Measurements from ENCODE around the gene ST6GAL2.

DNA sequence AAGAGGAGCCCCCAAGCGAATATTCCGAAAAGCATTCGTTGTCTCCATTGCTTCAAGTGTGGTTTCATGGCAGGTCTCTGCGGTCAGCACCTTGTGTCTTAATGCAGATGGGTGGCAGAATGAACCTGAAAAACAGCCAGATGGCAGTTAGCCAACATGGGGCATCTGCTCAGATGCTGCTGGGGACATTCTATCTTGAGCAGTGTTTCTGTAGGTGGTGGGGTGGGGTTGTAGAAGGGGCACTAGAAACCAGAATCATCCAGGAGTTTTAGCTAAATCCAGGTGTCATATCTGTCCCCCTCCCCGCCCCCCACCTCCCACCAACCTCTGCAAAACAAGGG is 42.1 kb downstream of the ST6GAL2 start:
- TF ChIP-seq, protein P1, sequence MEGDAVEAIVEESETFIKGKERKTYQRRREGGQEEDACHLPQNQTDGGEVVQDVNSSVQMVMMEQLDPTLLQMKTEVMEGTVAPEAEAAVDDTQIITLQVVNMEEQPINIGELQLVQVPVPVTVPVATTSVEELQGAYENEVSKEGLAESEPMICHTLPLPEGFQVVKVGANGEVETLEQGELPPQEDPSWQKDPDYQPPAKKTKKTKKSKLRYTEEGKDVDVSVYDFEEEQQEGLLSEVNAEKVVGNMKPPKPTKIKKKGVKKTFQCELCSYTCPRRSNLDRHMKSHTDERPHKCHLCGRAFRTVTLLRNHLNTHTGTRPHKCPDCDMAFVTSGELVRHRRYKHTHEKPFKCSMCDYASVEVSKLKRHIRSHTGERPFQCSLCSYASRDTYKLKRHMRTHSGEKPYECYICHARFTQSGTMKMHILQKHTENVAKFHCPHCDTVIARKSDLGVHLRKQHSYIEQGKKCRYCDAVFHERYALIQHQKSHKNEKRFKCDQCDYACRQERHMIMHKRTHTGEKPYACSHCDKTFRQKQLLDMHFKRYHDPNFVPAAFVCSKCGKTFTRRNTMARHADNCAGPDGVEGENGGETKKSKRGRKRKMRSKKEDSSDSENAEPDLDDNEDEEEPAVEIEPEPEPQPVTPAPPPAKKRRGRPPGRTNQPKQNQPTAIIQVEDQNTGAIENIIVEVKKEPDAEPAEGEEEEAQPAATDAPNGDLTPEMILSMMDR (IDR thresholded peaks at IDR 0.05): no peak
- TF ChIP-seq JUNB (IDR thresholded peaks at IDR 0.05) (no peak), POLR2A (IDR thresholded peaks at IDR 0.05; ENCODE audit: low read length) (no peak), RNF2 (IDR thresholded peaks at IDR 0.05; ENCODE audit: borderline replicate concordance, low read depth) (no peak), ZC3H11A (IDR thresholded peaks at IDR 0.05) (no peak), CHD4 (IDR thresholded peaks at IDR 0.05; ENCODE audit: borderline replicate concordance) (no peak), RCOR1 (IDR thresholded peaks at IDR 0.05; ENCODE audit: low read depth, low read length) (no peak), MAZ (IDR thresholded peaks at IDR 0.05; ENCODE audit: borderline replicate concordance, low read depth, low read length) (no peak), KDM1A (IDR thresholded peaks at IDR 0.05; ENCODE audit: low read depth) (no peak), RAD21 (conservative IDR thresholded peaks at IDR 0.05 in 1 of 2, IDR thresholded peaks at IDR 0.05 in 1 of 2) (no peak)
- TF ChIP-seq, protein P2, sequence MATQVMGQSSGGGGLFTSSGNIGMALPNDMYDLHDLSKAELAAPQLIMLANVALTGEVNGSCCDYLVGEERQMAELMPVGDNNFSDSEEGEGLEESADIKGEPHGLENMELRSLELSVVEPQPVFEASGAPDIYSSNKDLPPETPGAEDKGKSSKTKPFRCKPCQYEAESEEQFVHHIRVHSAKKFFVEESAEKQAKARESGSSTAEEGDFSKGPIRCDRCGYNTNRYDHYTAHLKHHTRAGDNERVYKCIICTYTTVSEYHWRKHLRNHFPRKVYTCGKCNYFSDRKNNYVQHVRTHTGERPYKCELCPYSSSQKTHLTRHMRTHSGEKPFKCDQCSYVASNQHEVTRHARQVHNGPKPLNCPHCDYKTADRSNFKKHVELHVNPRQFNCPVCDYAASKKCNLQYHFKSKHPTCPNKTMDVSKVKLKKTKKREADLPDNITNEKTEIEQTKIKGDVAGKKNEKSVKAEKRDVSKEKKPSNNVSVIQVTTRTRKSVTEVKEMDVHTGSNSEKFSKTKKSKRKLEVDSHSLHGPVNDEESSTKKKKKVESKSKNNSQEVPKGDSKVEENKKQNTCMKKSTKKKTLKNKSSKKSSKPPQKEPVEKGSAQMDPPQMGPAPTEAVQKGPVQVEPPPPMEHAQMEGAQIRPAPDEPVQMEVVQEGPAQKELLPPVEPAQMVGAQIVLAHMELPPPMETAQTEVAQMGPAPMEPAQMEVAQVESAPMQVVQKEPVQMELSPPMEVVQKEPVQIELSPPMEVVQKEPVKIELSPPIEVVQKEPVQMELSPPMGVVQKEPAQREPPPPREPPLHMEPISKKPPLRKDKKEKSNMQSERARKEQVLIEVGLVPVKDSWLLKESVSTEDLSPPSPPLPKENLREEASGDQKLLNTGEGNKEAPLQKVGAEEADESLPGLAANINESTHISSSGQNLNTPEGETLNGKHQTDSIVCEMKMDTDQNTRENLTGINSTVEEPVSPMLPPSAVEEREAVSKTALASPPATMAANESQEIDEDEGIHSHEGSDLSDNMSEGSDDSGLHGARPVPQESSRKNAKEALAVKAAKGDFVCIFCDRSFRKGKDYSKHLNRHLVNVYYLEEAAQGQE (IDR thresholded peaks at IDR 0.05): no peak
